ENCODE results near the gene OTUD5. TPM values are rescaled to one million over a fixed set of nuclear protein-coding genes. Genes with fewer than 3 reads are reported as not detected.

OTUD5 gene
- total and polyA plus RNA-seq, 2 of the 13 experiments (the other 11 are each of a cell fraction or from before 2014, with no cell fraction given): 18.4 to 42.2 TPM

DNA sequence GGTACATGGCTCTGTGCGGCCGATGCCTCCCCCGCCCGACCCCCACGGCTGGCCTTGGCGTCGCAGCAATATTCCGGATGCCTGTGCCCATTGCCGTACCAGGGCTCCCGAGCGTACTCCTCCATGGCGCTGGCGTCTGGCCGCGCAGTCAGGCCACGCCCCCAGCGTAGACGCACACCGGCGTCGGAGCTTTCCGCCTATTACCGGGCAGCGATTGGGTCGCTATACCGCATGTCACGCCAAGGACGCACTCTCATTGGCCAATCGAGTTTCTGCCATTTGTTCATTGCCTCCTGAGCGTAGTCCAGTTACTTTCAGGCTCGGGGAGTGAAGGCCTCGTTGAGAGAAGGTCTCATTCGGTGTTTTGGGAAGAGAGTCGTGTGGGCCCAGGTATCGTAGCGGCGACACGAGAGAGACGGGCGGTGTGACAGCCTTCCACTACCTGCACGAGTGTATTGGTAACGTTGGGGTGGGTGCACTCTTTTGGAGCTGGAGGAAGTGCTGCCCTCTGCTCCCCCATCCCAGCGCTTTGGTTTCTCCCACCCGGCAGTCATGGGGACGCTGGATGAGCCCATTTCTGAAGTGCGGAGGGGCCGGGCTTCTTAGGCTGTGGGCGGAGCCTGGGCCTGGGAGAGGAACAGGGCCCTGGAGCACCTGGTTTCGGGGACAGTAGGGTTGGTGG, 59.6 kb downstream of the OTUD5 start, which contains the start of the genes PQBP1 and TIMM17B:
PQBP1 (plus strand) TSS at position 306 of the 682 bp plus-strand sequence. CDS start 580 bp downstream, outside the sequence.
TIMM17B (minus strand) TSS at position 144 of the 682 bp plus-strand sequence; CDS start at position 125, 19 bp downstream.
- Histone ChIP-seq H3K27me3 (ENCODE audit: control insufficient read depth in 1 of 2, insufficient read depth in 2 of 2, low read length in 2 of 2) (no peaks in the 10 kb centered on the region), H3K27ac (ENCODE audit: extremely low read length, insufficient read depth, low read length) (peak within 1 kb of the TSS; percentile 93), H3K36me3 (replicated peaks in 1 of 2; ENCODE audit: control insufficient read depth in 1 of 2, insufficient read depth in 2 of 2, low read length in 2 of 2) (peaks cover 7 to 12% of the 10 kb centered on the region in 2 experiments; a peak in 4 of 5 replicates), H3K4me3 (replicated peaks in 1 of 3; ENCODE audit: insufficient read depth in 1 of 3, low read depth in 2 of 3, low read length in 3 of 3) (peak within 1 kb of the TSS; percentile 72 to 80 (median 75); a peak in 5 of 6 replicates), H2AFZ (ENCODE audit: low read length) (no peak within 1 kb of the TSS), H4K20me1 (ENCODE audit: insufficient read depth, low read length) (no peaks in the 10 kb centered on the region; the same call in 1 of the 2 replicates), H3K4me2 (ENCODE audit: low read depth, low read length) (peak within 1 kb of the TSS; percentile 85), H3K9ac (ENCODE audit: insufficient read depth, low read depth, low read length) (peak within 1 kb of the TSS; percentile 94), H3K79me2 (ENCODE audit: insufficient read depth, low read length) (peaks cover 29% of the 10 kb centered on the region), H3K9me3 (ENCODE audit: low read length) (no peaks in the 10 kb centered on the region), H3K4me1 (ENCODE audit: insufficient read depth, low read length) (peaks cover 30% of the 10 kb centered on the region)
- ChIA-PET POLR2A (interaction anchor here (0.7 to 3.1 kb wide), 16 partner anchors 10 to 293 kb away, joined by 3 to 42 read pairs (median 4); partner anchors contain the start of genes GRIPAP1, HDAC6, PCSK1N and PIM2), CTCF (ENCODE audit: low intra/inter-chr PET ratio, low total read pairs) (interaction anchor here (1.4 kb wide), 1 partner anchor 19 kb away, joined by 3 read pairs; no protein-coding TSS in a partner anchor)
- intact Hi-C loops (cut with micrococcal nuclease; ENCODE audit: unreplicated experiment) (loop anchor here (2.0 kb wide), 1 partner anchor 19 kb away; no protein-coding TSS in a partner anchor), in situ Hi-C loops (cut with HindIII; ENCODE audit: extremely low pct_ligation_motif_present, low pct_unique_long_range_greater_than_20kb) (no loop called here)
- ATAC-seq (peak; percentile 94), FAIRE-seq (peak; percentile 99), DNase-seq (ENCODE audit: low spot score) (peak; percentile 93)
- BruUV-seq (replicated peaks): no TSS peak
- WGBS (ENCODE audit: low lambda C conversion rate): 10% methylated on average over 2 of the region's 49 CpGs
- TF ChIP-seq E2F2 (CRISPR knock-in tag; IDR thresholded peaks at IDR 0.05; ENCODE audit: borderline replicate concordance) (no peak), RBFOX2 (IDR thresholded peaks at IDR 0.05; ENCODE audit: low read depth, low read length) (peak; percentile 85), JUND (CRISPR knock-in tag; IDR thresholded peaks at IDR 0.05) (no peak), KLF11 (CRISPR knock-in tag; IDR thresholded peaks at IDR 0.05) (no peak), ZNF510 (CRISPR knock-in tag; IDR thresholded peaks at IDR 0.05; ENCODE audit: low read depth) (no peak), TAF1 (CRISPR knock-in tag; IDR thresholded peaks at IDR 0.05) (peak; percentile 75), NCOA5 (CRISPR knock-in tag; IDR thresholded peaks at IDR 0.05) (no peak), ZNF558 (CRISPR knock-in tag; IDR thresholded peaks at IDR 0.05; ENCODE audit: borderline replicate concordance) (peak; percentile 59; the same call in 1 of the 2 replicates), NRL (CRISPR knock-in tag; IDR thresholded peaks at IDR 0.05; ENCODE audit: borderline replicate concordance) (no peak), DMAP1 (CRISPR knock-in tag; IDR thresholded peaks at IDR 0.05) (peak; percentile 48; the same call in 1 of the 2 replicates), KDM5A (IDR thresholded peaks at IDR 0.05; ENCODE audit: borderline replicate concordance, low read length) (peak; percentile 1; the same call in 1 of the 2 replicates), NR2C2 (CRISPR knock-in tag; IDR thresholded peaks at IDR 0.05; ENCODE audit: borderline replicate concordance) (no peak), PBX2 (CRISPR knock-in tag; IDR thresholded peaks at IDR 0.05) (peak; percentile 58), ZNF431 (CRISPR knock-in tag; IDR thresholded peaks at IDR 0.05; ENCODE audit: borderline replicate concordance, low read depth) (no peak), ZMYM4 (CRISPR knock-in tag; IDR thresholded peaks at IDR 0.05) (peak; percentile 50; the same call in 1 of the 2 replicates)
- TF ChIP-seq, protein P1, sequence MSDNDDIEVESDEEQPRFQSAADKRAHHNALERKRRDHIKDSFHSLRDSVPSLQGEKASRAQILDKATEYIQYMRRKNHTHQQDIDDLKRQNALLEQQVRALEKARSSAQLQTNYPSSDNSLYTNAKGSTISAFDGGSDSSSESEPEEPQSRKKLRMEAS (IDR thresholded peaks at IDR 0.05): peak; percentile 18; the same call in 1 of the 2 replicates
- TF ChIP-seq, protein P2, sequence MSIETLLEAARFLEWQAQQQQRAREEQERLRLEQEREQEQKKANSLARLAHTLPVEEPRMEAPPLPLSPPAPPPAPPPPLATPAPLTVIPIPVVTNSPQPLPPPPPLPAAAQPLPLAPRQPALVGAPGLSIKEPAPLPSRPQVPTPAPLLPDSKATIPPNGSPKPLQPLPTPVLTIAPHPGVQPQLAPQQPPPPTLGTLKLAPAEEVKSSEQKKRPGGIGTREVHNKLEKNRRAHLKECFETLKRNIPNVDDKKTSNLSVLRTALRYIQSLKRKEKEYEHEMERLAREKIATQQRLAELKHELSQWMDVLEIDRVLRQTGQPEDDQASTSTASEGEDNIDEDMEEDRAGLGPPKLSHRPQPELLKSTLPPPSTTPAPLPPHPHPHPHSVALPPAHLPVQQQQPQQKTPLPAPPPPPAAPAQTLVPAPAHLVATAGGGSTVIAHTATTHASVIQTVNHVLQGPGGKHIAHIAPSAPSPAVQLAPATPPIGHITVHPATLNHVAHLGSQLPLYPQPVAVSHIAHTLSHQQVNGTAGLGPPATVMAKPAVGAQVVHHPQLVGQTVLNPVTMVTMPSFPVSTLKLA (IDR thresholded peaks at IDR 0.05): no peak
- TF ChIP-seq, protein P3, sequence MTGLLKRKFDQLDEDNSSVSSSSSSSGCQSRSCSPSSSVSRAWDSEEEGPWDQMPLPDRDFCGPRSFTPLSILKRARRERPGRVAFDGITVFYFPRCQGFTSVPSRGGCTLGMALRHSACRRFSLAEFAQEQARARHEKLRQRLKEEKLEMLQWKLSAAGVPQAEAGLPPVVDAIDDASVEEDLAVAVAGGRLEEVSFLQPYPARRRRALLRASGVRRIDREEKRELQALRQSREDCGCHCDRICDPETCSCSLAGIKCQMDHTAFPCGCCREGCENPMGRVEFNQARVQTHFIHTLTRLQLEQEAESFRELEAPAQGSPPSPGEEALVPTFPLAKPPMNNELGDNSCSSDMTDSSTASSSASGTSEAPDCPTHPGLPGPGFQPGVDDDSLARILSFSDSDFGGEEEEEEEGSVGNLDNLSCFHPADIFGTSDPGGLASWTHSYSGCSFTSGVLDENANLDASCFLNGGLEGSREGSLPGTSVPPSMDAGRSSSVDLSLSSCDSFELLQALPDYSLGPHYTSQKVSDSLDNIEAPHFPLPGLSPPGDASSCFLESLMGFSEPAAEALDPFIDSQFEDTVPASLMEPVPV (CRISPR knock-in tag; IDR thresholded peaks at IDR 0.05): 0 out of 2 replicates have a peak, but pooled peaks have one; percentile 8
